ENCODE results near the gene HBG2. TPM values are rescaled to one million over a fixed set of nuclear protein-coding genes. Genes with fewer than 3 reads are reported as not detected.
"Not testable (repeated sequence)": the region's sequence is repeated elsewhere in the genome, so short reads cannot be mapped to it uniquely, and the experiment has no call there.

Gene HBG2
- total and polyA plus RNA-seq, 2 of the 8 experiments (the other 6 are each of a cell fraction or from before 2014, with no cell fraction given): 0.23 TPM; not detected in 1

- H3K14ac ChIP-seq (ENCODE audit: insufficient read length); H2BK15ac ChIP-seq (ENCODE audit: low read length); H3K4me2 ChIP-seq (ENCODE audit: insufficient read depth in 1 of 2, low read depth in 2 of 2, low read length in 2 of 2); H4K20me1 ChIP-seq (replicated peaks in 1 of 2; ENCODE audit: control insufficient read depth in 1 of 2, insufficient read depth in 2 of 2, low read length in 2 of 2); H3K79me1 ChIP-seq (ENCODE audit: low read depth, low read length); H2AK5ac ChIP-seq (ENCODE audit: low read depth, low read length); H4K91ac ChIP-seq (replicated peaks; ENCODE audit: insufficient read length, low read length); POLR2A ChIA-PET (ENCODE audit: partially characterized antibody); H3K27me3 ChIP-seq (replicated peaks in 1 of 4; ENCODE audit: control insufficient read depth in 3 of 4, extremely low read depth in 1 of 4, insufficient read depth in 3 of 4, low read length in 3 of 4); H3K23ac ChIP-seq (ENCODE audit: insufficient read length); H3K23me2 ChIP-seq (ENCODE audit: low read depth, low read length); H3K4me3 ChIP-seq (ENCODE audit: extremely low read depth in 1 of 4, insufficient read depth in 2 of 4, low read depth in 3 of 4, low read length in 4 of 4); H4K8ac ChIP-seq (ENCODE audit: extremely low read depth, insufficient read depth, low read length); H2BK12ac ChIP-seq (ENCODE audit: low read depth, low read length); H3K18ac ChIP-seq (ENCODE audit: extremely low read depth, low read length); DNase-seq (ENCODE audit: low read depth in 1 of 2, low spot score in 2 of 2); H2BK5ac ChIP-seq (ENCODE audit: low read depth, low read length); H3K79me2 ChIP-seq (ENCODE audit: control insufficient read depth in 1 of 2, insufficient read depth in 2 of 2, low read length in 2 of 2); H3K4ac ChIP-seq (replicated peaks; ENCODE audit: insufficient read length, low read depth, low read length); H3K36me3 ChIP-seq (ENCODE audit: control insufficient read depth in 2 of 4, insufficient read depth in 4 of 4, low read length in 3 of 4); FAIRE-seq; H3K56ac ChIP-seq (replicated peaks; ENCODE audit: insufficient read length, low read depth, low read length); H4K5ac ChIP-seq (ENCODE audit: insufficient read length, low read depth, low read length); H3K9ac ChIP-seq (replicated peaks in 1 of 4; ENCODE audit: extremely low read depth in 1 of 4, low read depth in 3 of 4, low read length in 3 of 4); H2BK20ac ChIP-seq (ENCODE audit: low read length); H3K27ac ChIP-seq (ENCODE audit: low read depth, low read length); H3K4me1 ChIP-seq (replicated peaks in 1 of 4; ENCODE audit: control insufficient read depth in 3 of 4, insufficient read depth in 4 of 4, low read length in 3 of 4); H2BK120ac ChIP-seq (replicated peaks; ENCODE audit: low read depth, low read length); H3K9me3 ChIP-seq (ENCODE audit: insufficient read depth in 2 of 2, low read depth in 1 of 2, low read length in 1 of 2); H2AFZ ChIP-seq (ENCODE audit: low read length): not testable (repeated sequence)
- CTCF ChIA-PET (ENCODE audit: partially characterized antibody): interaction anchor here (1.1 kb wide), 1 partner anchor 31 kb away, joined by 3 read pairs; no protein-coding TSS in a partner anchor
- 91% methylated on average over 2 of the region's 9 CpGs; no CpG with 5 or more reads in 1 of the 2 experiments for WGBS, 2 experiments (ENCODE audit: extremely low coverage in 1 of 2, insufficient coverage in 1 of 2, insufficient read length in 1 of 2, insufficient replicate concordance in 2 of 2, low coverage in 1 of 2, low lambda C conversion rate in 2 of 2, missing lambda C conversion rate in 1 of 2)
Measured at GRCh38 chr11:5249807-5250396, 4.7 kb downstream of the HBG2 start, which contains the start of gene HBG1. Gene HBG1 (minus strand): TSS chr11:5249857. CDS start chr11:5249804, 53 bp downstream.

GRCh38 chr11:5248498-5248897 is 6.1 kb downstream of the HBG2 start:
- WGBS, 2 experiments (ENCODE audit: extremely low coverage in 1 of 2, insufficient coverage in 1 of 2, insufficient read length in 1 of 2, insufficient replicate concordance in 2 of 2, low coverage in 1 of 2, low lambda C conversion rate in 2 of 2, missing lambda C conversion rate in 1 of 2): 50% methylated on average over 4 of the region's 7 CpGs; no CpG with 5 or more reads in 1 of the 2 experiments
- H4K5ac ChIP-seq (ENCODE audit: insufficient read length, low read depth, low read length); H2BK20ac ChIP-seq (ENCODE audit: low read length); H3K14ac ChIP-seq (ENCODE audit: insufficient read length); H4K91ac ChIP-seq (replicated peaks; ENCODE audit: insufficient read length, low read length); H3K23ac ChIP-seq (ENCODE audit: insufficient read length); H2BK15ac ChIP-seq (ENCODE audit: low read length); H4K20me1 ChIP-seq (replicated peaks in 1 of 2; ENCODE audit: control insufficient read depth in 1 of 2, insufficient read depth in 2 of 2, low read length in 2 of 2); H3K4me3 ChIP-seq (ENCODE audit: extremely low read depth in 1 of 4, insufficient read depth in 2 of 4, low read depth in 3 of 4, low read length in 4 of 4); H2BK120ac ChIP-seq (replicated peaks; ENCODE audit: low read depth, low read length); FAIRE-seq; H3K9me3 ChIP-seq (ENCODE audit: insufficient read depth in 2 of 2, low read depth in 1 of 2, low read length in 1 of 2); H3K9ac ChIP-seq (replicated peaks in 1 of 4; ENCODE audit: extremely low read depth in 1 of 4, low read depth in 3 of 4, low read length in 3 of 4); H2AFZ ChIP-seq (ENCODE audit: low read length); H3K18ac ChIP-seq (ENCODE audit: extremely low read depth, low read length); H3K4me1 ChIP-seq (replicated peaks in 1 of 4; ENCODE audit: control insufficient read depth in 3 of 4, insufficient read depth in 4 of 4, low read length in 3 of 4); H3K4ac ChIP-seq (replicated peaks; ENCODE audit: insufficient read length, low read depth, low read length); H2BK12ac ChIP-seq (ENCODE audit: low read depth, low read length); H2BK5ac ChIP-seq (ENCODE audit: low read depth, low read length); H3K79me1 ChIP-seq (ENCODE audit: low read depth, low read length); H2AK5ac ChIP-seq (ENCODE audit: low read depth, low read length); H3K79me2 ChIP-seq (ENCODE audit: control insufficient read depth in 1 of 2, insufficient read depth in 2 of 2, low read length in 2 of 2); H4K8ac ChIP-seq (ENCODE audit: extremely low read depth, insufficient read depth, low read length); H3K23me2 ChIP-seq (ENCODE audit: low read depth, low read length); H3K36me3 ChIP-seq (ENCODE audit: control insufficient read depth in 2 of 4, insufficient read depth in 4 of 4, low read length in 3 of 4); H3K27ac ChIP-seq (ENCODE audit: low read depth, low read length); H3K56ac ChIP-seq (replicated peaks; ENCODE audit: insufficient read length, low read depth, low read length); H3K27me3 ChIP-seq (replicated peaks in 1 of 4; ENCODE audit: control insufficient read depth in 3 of 4, extremely low read depth in 1 of 4, insufficient read depth in 3 of 4, low read length in 3 of 4); H3K4me2 ChIP-seq (ENCODE audit: insufficient read depth in 1 of 2, low read depth in 2 of 2, low read length in 2 of 2); DNase-seq (ENCODE audit: low read depth in 1 of 2, low spot score in 2 of 2); POLR2A ChIA-PET (ENCODE audit: partially characterized antibody): not testable (repeated sequence)
- CTCF ChIA-PET (ENCODE audit: partially characterized antibody): interaction anchor here (0.6 to 1.9 kb wide), 2 partner anchors 43 to 227 kb away, joined by 3 to 4 read pairs; no protein-coding TSS in a partner anchor
